ENCODE measurements around the gene FXYD6.

DNA sequence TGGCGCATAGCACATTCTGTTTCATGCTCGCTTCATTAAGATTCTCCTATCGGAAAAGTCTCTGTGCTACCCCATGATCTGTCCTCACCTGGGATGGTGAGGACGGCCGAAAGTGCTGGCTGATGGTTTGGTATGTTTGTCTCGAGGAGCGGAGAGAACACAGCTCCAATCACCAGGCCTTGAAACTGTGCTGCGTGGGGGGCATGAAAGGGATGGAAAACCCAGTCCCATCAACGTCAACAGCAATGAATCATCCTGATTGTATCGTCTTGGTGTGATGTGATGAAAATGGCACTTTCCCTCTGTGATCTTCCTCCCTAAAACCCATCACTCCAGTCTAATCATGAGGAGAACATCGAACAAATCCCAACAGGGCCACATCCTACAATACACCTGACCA is 8.4 kb downstream of the FXYD6 start:
- TF ChIP-seq CTCF (IDR thresholded peaks at IDR 0.05; ENCODE audit: insufficient read depth, low read length, poor library complexity, severe bottlenecking): no peak
- no peak for TF ChIP-seq EZH2phosphoT487 (conservative IDR thresholded peaks at IDR 0.05; ENCODE audit: low read length)

Measured in SU-DHL-6 (cell line).